K562 (cell line): ENCODE results near the gene TOR1A. TPM values are rescaled to one million over a fixed set of nuclear protein-coding genes. Genes with fewer than 3 reads are reported as not detected.

Experiments
- CBFA2T2 ChIP-seq: fragments of 450-650 bp; conservative IDR thresholded peaks from 2 replicates; pipeline ENCODE4 v1.6.1; 2017; ENCODE audit warnings: mild to moderate bottlenecking
- CHD7 ChIP-seq: fragments of 200-600 bp; sonication (generic); IDR thresholded peaks from one replicate; pipeline ENCODE4 v1.6.1; 2012; ENCODE audit warnings: mild to moderate bottlenecking, low read depth, low read length, inconsistent platforms
- MAFK ChIP-seq: IDR thresholded peaks from 2 replicates; pipeline ENCODE4 v1.6.1; 2011; ENCODE audit warnings: low read length, improper control_type of control experiment
- PTBP1 ChIP-seq: fragments of 200-400 bp; formaldehyde crosslinking; IDR thresholded peaks from 2 replicates; pipeline ENCODE4 v1.6.1; 2017; ENCODE audit warnings: low read depth, low read length
- TSHZ1 ChIP-seq: fragments of 250-450 bp; sonication (Bioruptor Pico); IDR thresholded peaks from 2 replicates; pipeline ENCODE4 v1.4.0; 2020; ENCODE audit warnings: mild to moderate bottlenecking, moderate library complexity
- ZBTB7A ChIP-seq: IDR thresholded peaks from 2 replicates; pipeline ENCODE4 v1.6.1; 2011; ENCODE audit warnings: low read depth, mild to moderate bottlenecking, low read length, moderate library complexity, borderline replicate concordance; ENCODE audit not compliant: control insufficient read depth
- ZNF280A ChIP-seq: fragments of 450-650 bp; IDR thresholded peaks from 2 replicates; pipeline ENCODE4 v1.6.1; 2018; ENCODE audit warnings: mild to moderate bottlenecking, low read depth; ENCODE audit not compliant: partially characterized antibody
- ZNF384 ChIP-seq: IDR thresholded peaks from 2 replicates; pipeline ENCODE4 v1.6.1; 2012; ENCODE audit warnings: low read depth, low read length, improper control_type of control experiment
- ZNF445 ChIP-seq: fragments of 250-450 bp; sonication (Bioruptor Pico); IDR thresholded peaks from 2 replicates; pipeline ENCODE4 v1.4.0; 2020; ENCODE audit warnings: low read depth, mild to moderate bottlenecking, moderate library complexity
- polyA plus RNA-seq, 8 experiments: library from polyadenylated mRNA; depleted of rRNA in 4 of 8; stranded (reverse) in 5 of 8; unstranded in 3 of 8; fragments of >200 nt; fragmentation: Nextera tagmentation in 2 of 8; fragmentation: Illumina TruSeq in 1 of 8; extraction: Ambion mirVana in 2 of 8; extraction: Trizol in 1 of 8; gene quantifications; 2 replicates each; pipeline versions ENCODE4 v1.2.1 to v1.2.3, GENCODE V29; 2011 to 2014; ENCODE audit warnings: inconsistent platforms in 1 of 8, missing spikeins in 1 of 8
- total RNA-seq, 7 experiments: library from RNA; depleted of rRNA in 6 of 7; stranded (reverse); fragments of >200 nt in 6 of 7; fragmentation: Illumina TruSeq in 2 of 7; extraction: Trizol in 2 of 7; gene quantifications; 2 replicates each; pipeline versions ENCODE4 v1.2.1 to v1.2.3, GENCODE V29; 2011 to 2021; ENCODE audit warnings: low replicate concordance in 1 of 7

TOR1A gene
- total and polyA plus RNA-seq, 9 of the 15 experiments (the other 6 are each of a cell fraction or from before 2014, with no cell fraction given), result 4.5 to 85.8 (median 51.3) TPM

GRCh38 chr9:129823935-129824601 lies at the start of gene TOR1A (continued):
- TF ChIP-seq ZNF384 (no peak), ZBTB7A (peak; percentile 23; the same call in 1 of the 2 replicates), PTBP1 (no peak), MAFK (no peak), ZNF445 (no peak), TSHZ1 (CRISPR knock-in tag) (no peak), CHD7 (no peak), CBFA2T2 (peak; percentile 48), ZNF280A (no peak)
